GM23338 (cell line): ENCODE data around the gene PPP1R13L. TPM values are rescaled to one million over a fixed set of nuclear protein-coding genes. Genes with fewer than 3 reads are reported as not detected.
A peak's percentile ranks its signal among the peaks of the same experiment; 100 is the strongest.

Experiments used
- ATAC-seq: fragments of 200-7000 bp; cut with Tn5 transposase; 3 replicates; pipeline ENCODE4 v1.9.1; 2020
- DNase-seq: peaks from one replicate; pipeline ENCODE4 v3.0.0-alpha.2; 2015; ENCODE audit warnings: low spot score
- H2AFZ ChIP-seq: fragments of 200-600 bp; sonication (generic); 2 replicates; pipeline ENCODE4 v1.8.0; 2016; ENCODE audit warnings: antibody characterized with exemption, mild to moderate bottlenecking, moderate library complexity
- H3F3A ChIP-seq: fragments of 200-600 bp; sonication (generic); replicated peaks from 2 replicates; pipeline ENCODE4 v1.8.0; 2017; ENCODE audit warnings: antibody characterized with exemption, mixed run types, low read depth
- H3K27ac ChIP-seq: fragments of 200-600 bp; sonication (generic); 2 replicates; pipeline ENCODE4 v1.6.1; 2016; ENCODE audit warnings: low read depth
- H3K27me3 ChIP-seq: fragments of 200-600 bp; sonication (generic); 2 replicates; pipeline ENCODE4 v1.8.0; 2016; ENCODE audit warnings: mild to moderate bottlenecking, mixed run types, moderate library complexity; ENCODE audit not compliant: insufficient read depth
- H3K36me3 ChIP-seq: fragments of 200-600 bp; sonication (generic); 2 replicates; pipeline ENCODE4 v1.8.0; 2016; ENCODE audit warnings: mild to moderate bottlenecking; ENCODE audit not compliant: insufficient read depth
- H3K4me1 ChIP-seq: fragments of 200-600 bp; sonication (generic); 2 replicates; pipeline ENCODE4 v1.8.0; 2016; ENCODE audit warnings: mild to moderate bottlenecking, moderate library complexity; ENCODE audit not compliant: insufficient read depth
- H3K4me2 ChIP-seq: fragments of 200-600 bp; sonication (generic); 2 replicates; pipeline ENCODE4 v1.7.1; 2017; ENCODE audit warnings: mixed run types
- H3K4me3 ChIP-seq: fragments of 200-600 bp; sonication (generic); 2 replicates; pipeline ENCODE4 v1.6.1; 2016; ENCODE audit warnings: mixed run types
- H3K79me2 ChIP-seq: fragments of 200-600 bp; sonication (generic); replicated peaks from 2 replicates; pipeline ENCODE4 v1.8.0; 2017; ENCODE audit warnings: mild to moderate bottlenecking; ENCODE audit not compliant: insufficient read depth
- H3K9me2 ChIP-seq: fragments of 200-600 bp; sonication (generic); 2 replicates; pipeline ENCODE4 v1.8.0; 2017; ENCODE audit not compliant: insufficient read depth
- H4K20me1 ChIP-seq: fragments of 200-600 bp; sonication (generic); replicated peaks from 2 replicates; pipeline ENCODE4 v1.8.0; 2017; ENCODE audit warnings: mild to moderate bottlenecking; ENCODE audit not compliant: insufficient read depth
- H3K27ac Mint-ChIP-seq: 2 replicates; pipeline ENCODE4 v1.8.0; 2020; ENCODE audit warnings: inconsistent platforms, mild to moderate bottlenecking, moderate library complexity, mixed read lengths
- H3K27me3 Mint-ChIP-seq: 3 replicates; pipeline ENCODE4 v1.8.0; 2022; ENCODE audit warnings: low read depth, mild to moderate bottlenecking, moderate library complexity, mixed read lengths, inconsistent platforms; ENCODE audit not compliant: insufficient read depth, poor library complexity
- H3K36me3 Mint-ChIP-seq: 3 replicates; pipeline ENCODE4 v1.8.0; 2021; ENCODE audit warnings: low read depth, mild to moderate bottlenecking, inconsistent platforms, moderate library complexity, mixed read lengths
- H3K4me1 Mint-ChIP-seq: 3 replicates; pipeline ENCODE4 v1.8.0; 2020; ENCODE audit warnings: mild to moderate bottlenecking, inconsistent platforms, mixed read lengths
- H3K4me3 Mint-ChIP-seq: 3 replicates; pipeline ENCODE4 v1.8.0; 2021; ENCODE audit warnings: moderate library complexity, mild to moderate bottlenecking, inconsistent platforms, mixed read lengths
- H3K9me3 Mint-ChIP-seq: 3 replicates; pipeline ENCODE4 v1.8.0; 2020; ENCODE audit warnings: moderate library complexity, mild to moderate bottlenecking, inconsistent platforms, mixed read lengths
- CREB1 ChIP-seq: fragments of 250-450 bp; sonication (Bioruptor Pico); IDR thresholded peaks from 2 replicates; pipeline ENCODE4 v1.5.0; 2020; ENCODE audit warnings: low read depth, mild to moderate bottlenecking, moderate library complexity
- EZH2 ChIP-seq: fragments of 200-600 bp; sonication (generic); IDR thresholded peaks from one replicate; pipeline ENCODE4 v1.8.0; 2017; ENCODE audit warnings: antibody characterized with exemption, mild to moderate bottlenecking, low read depth; ENCODE audit not compliant: unreplicated experiment
- EZH2phosphoT487 ChIP-seq: fragments of 200-600 bp; sonication (generic); IDR thresholded peaks from one replicate; pipeline ENCODE4 v1.8.1; 2018; ENCODE audit warnings: antibody characterized with exemption; ENCODE audit not compliant: unreplicated experiment
- JUNB ChIP-seq: IDR thresholded peaks from one replicate; pipeline ENCODE4 v1.6.1; 2016; ENCODE audit warnings: antibody characterized with exemption; ENCODE audit not compliant: unreplicated experiment
- NANOG ChIP-seq: IDR thresholded peaks from 2 replicates; pipeline ENCODE4 v1.6.1; 2016; ENCODE audit warnings: antibody characterized with exemption, borderline replicate concordance
- POLR2AphosphoS5 ChIP-seq: IDR thresholded peaks from 2 replicates; pipeline ENCODE4 v1.6.1; 2016; ENCODE audit warnings: antibody characterized with exemption, low read depth
- STAT1 ChIP-seq: IDR thresholded peaks from one replicate; pipeline ENCODE4 v1.6.1; 2016; ENCODE audit warnings: antibody characterized with exemption; ENCODE audit not compliant: unreplicated experiment
- ZNF114 ChIP-seq: fragments of 250-450 bp; sonication (Bioruptor Pico); IDR thresholded peaks from 2 replicates; pipeline ENCODE4 v1.5.0; 2020; ENCODE audit warnings: mild to moderate bottlenecking, moderate library complexity
- ZNF331 ChIP-seq: fragments of 250-450 bp; sonication (Bioruptor Pico); IDR thresholded peaks from 2 replicates; pipeline ENCODE4 v1.5.0; 2020; ENCODE audit warnings: low read depth, mild to moderate bottlenecking, moderate library complexity
- polyA plus RNA-seq: library from polyadenylated mRNA; unstranded; fragments of >200 nt; fragmentation: Nextera tagmentation; extraction: Ambion mirVana; gene quantifications from 2 replicates; pipeline ENCODE4 v1.2.1, GENCODE V29; 2016
- total RNA-seq: library from RNA; depleted of rRNA; stranded (reverse); fragments of >200 nt; shearing (Covaris generic); gene quantifications from 2 replicates; pipeline ENCODE4 v1.2.3, GENCODE V29; 2014
- TF ChIP-seq, protein P1 (sequence below): IDR thresholded peaks from 2 replicates; pipeline ENCODE4 v1.6.1; 2016; ENCODE audit warnings: antibody characterized with exemption
- TF ChIP-seq, protein P2 (sequence below): fragments of 250-450 bp; sonication (Bioruptor Pico); IDR thresholded peaks from 2 replicates; pipeline ENCODE4 v1.5.0; 2020; ENCODE audit warnings: mild to moderate bottlenecking, moderate library complexity
- TF ChIP-seq, protein P3 (sequence below), 2 experiments: fragments of 200-600 bp in 1 of 2; sonication (generic) in 1 of 2; conservative IDR thresholded peaks; 2 replicates each; pipeline versions ENCODE4 v1.5.1 to v1.6.1; 2016 to 2017; ENCODE audit warnings: antibody characterized with exemption in 2 of 2, low read depth in 2 of 2, mild to moderate bottlenecking in 2 of 2, moderate library complexity in 1 of 2
- TF ChIP-seq, protein P4 (sequence below): IDR thresholded peaks from one replicate; pipeline ENCODE4 v1.6.1; 2018; ENCODE audit warnings: antibody characterized with exemption; ENCODE audit not compliant: unreplicated experiment

Gene PPP1R13L
- total and polyA plus RNA-seq, 2 experiments from 2014 or later = 9.6 to 15.5 TPM

DNA sequence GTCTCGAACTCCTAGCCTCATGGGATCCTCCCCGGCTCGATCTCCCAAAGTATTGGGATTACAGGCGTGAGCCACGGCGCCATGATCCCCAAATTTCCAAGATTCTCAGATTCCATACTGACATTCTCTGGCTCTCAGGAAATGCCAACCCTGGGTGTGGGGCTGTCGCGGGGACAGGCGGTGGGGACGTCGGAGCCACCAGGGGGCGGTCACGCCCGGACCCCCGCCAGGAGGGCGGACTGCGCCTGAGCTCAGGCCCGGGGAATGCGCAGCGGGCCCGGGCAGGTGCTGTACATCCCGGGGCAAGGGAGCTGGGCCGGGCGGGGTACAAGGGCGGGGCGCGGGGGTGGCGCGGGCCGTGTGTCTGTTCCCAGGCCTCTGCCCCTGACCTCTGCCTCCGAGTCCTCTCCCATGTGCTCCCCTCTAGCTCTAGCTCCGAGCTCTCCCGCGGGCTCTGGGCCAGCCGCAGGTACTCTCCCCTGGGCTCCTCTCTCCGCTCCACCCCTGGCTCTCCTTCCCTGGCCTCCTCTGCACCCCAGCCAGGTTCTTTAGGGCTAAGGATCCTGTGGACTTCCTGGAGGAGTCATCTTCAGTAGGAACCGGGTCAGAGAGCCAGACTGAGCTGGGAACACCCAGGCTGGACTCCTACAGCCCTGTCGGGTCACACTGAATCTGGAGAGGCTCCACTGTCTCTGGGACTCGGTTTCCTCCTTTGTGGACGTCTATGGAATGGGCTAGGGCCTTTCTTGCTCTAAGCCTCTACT, 2.4 kb downstream of the PPP1R13L start:
- Histone ChIP-seq H3K4me3 (peak overlapping the region; percentile 46), H3K4me1 (peaks cover 26% of the 10 kb centered on the region), H3F3A (peaks cover 22% of the 10 kb centered on the region; the same call in 1 of the 2 replicates), H3K27ac (0 out of 2 replicates have a peak overlapping the region, but pooled peaks have one; percentile 26), H2AFZ (0 out of 2 replicates have a peak overlapping the region, but pooled peaks have one; percentile 23), H4K20me1 (peaks cover 22% of the 10 kb centered on the region), H3K79me2 (peaks cover 7% of the 10 kb centered on the region), H3K27me3 (peaks cover 46% of the 10 kb centered on the region), H3K9me2 (no peaks in the 10 kb centered on the region), H3K4me2 (peak overlapping the region; percentile 99), H3K36me3 (no peaks in the 10 kb centered on the region)
- H3K36me3 Mint-ChIP-seq = peaks cover 2% of the 10 kb centered on the region; the same call in 1 of the 3 replicates
- H3K27ac Mint-ChIP-seq = no peak overlapping the region
- TF ChIP-seq POLR2AphosphoS5 (no peak), ZNF331 (CRISPR knock-in tag) (no peak), EZH2 (no peak), ZNF114 (CRISPR knock-in tag) (no peak), EZH2phosphoT487 (no peak), CREB1 (CRISPR knock-in tag) (0 out of 2 replicates have a peak, but pooled peaks have one; percentile 15), JUNB (no peak), STAT1 (no peak), NANOG (no peak)
- TF ChIP-seq, protein P1, sequence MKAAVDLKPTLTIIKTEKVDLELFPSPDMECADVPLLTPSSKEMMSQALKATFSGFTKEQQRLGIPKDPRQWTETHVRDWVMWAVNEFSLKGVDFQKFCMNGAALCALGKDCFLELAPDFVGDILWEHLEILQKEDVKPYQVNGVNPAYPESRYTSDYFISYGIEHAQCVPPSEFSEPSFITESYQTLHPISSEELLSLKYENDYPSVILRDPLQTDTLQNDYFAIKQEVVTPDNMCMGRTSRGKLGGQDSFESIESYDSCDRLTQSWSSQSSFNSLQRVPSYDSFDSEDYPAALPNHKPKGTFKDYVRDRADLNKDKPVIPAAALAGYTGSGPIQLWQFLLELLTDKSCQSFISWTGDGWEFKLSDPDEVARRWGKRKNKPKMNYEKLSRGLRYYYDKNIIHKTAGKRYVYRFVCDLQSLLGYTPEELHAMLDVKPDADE = no peak
- TF ChIP-seq, protein P2, sequence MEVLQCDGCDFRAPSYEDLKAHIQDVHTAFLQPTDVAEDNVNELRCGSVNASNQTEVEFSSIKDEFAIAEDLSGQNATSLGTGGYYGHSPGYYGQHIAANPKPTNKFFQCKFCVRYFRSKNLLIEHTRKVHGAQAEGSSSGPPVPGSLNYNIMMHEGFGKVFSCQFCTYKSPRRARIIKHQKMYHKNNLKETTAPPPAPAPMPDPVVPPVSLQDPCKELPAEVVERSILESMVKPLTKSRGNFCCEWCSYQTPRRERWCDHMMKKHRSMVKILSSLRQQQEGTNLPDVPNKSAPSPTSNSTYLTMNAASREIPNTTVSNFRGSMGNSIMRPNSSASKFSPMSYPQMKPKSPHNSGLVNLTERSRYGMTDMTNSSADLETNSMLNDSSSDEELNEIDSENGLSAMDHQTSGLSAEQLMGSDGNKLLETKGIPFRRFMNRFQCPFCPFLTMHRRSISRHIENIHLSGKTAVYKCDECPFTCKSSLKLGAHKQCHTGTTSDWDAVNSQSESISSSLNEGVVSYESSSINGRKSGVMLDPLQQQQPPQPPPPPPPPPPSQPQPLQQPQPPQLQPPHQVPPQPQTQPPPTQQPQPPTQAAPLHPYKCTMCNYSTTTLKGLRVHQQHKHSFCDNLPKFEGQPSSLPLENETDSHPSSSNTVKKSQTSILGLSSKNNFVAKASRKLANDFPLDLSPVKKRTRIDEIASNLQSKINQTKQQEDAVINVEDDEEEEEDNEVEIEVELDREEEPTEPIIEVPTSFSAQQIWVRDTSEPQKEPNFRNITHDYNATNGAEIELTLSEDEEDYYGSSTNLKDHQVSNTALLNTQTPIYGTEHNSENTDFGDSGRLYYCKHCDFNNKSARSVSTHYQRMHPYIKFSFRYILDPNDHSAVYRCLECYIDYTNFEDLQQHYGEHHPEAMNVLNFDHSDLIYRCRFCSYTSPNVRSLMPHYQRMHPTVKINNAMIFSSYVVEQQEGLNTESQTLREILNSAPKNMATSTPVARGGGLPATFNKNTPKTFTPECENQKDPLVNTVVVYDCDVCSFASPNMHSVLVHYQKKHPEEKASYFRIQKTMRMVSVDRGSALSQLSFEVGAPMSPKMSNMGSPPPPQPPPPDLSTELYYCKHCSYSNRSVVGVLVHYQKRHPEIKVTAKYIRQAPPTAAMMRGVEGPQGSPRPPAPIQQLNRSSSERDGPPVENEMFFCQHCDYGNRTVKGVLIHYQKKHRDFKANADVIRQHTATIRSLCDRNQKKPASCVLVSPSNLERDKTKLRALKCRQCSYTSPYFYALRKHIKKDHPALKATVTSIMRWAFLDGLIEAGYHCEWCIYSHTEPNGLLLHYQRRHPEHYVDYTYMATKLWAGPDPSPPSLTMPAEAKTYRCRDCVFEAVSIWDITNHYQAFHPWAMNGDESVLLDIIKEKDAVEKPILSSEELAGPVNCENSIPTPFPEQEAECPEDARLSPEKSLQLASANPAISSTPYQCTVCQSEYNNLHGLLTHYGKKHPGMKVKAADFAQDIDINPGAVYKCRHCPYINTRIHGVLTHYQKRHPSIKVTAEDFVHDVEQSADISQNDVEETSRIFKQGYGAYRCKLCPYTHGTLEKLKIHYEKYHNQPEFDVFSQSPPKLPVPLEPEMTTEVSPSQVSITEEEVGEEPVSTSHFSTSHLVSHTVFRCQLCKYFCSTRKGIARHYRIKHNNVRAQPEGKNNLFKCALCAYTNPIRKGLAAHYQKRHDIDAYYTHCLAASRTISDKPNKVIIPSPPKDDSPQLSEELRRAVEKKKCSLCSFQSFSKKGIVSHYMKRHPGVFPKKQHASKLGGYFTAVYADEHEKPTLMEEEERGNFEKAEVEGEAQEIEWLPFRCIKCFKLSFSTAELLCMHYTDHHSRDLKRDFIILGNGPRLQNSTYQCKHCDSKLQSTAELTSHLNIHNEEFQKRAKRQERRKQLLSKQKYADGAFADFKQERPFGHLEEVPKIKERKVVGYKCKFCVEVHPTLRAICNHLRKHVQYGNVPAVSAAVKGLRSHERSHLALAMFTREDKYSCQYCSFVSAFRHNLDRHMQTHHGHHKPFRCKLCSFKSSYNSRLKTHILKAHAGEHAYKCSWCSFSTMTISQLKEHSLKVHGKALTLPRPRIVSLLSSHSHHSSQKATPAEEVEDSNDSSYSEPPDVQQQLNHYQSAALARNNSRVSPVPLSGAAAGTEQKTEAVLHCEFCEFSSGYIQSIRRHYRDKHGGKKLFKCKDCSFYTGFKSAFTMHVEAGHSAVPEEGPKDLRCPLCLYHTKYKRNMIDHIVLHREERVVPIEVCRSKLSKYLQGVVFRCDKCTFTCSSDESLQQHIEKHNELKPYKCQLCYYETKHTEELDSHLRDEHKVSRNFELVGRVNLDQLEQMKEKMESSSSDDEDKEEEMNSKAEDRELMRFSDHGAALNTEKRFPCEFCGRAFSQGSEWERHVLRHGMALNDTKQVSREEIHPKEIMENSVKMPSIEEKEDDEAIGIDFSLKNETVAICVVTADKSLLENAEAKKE = no peak
- TF ChIP-seq, protein P3, sequence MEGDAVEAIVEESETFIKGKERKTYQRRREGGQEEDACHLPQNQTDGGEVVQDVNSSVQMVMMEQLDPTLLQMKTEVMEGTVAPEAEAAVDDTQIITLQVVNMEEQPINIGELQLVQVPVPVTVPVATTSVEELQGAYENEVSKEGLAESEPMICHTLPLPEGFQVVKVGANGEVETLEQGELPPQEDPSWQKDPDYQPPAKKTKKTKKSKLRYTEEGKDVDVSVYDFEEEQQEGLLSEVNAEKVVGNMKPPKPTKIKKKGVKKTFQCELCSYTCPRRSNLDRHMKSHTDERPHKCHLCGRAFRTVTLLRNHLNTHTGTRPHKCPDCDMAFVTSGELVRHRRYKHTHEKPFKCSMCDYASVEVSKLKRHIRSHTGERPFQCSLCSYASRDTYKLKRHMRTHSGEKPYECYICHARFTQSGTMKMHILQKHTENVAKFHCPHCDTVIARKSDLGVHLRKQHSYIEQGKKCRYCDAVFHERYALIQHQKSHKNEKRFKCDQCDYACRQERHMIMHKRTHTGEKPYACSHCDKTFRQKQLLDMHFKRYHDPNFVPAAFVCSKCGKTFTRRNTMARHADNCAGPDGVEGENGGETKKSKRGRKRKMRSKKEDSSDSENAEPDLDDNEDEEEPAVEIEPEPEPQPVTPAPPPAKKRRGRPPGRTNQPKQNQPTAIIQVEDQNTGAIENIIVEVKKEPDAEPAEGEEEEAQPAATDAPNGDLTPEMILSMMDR (conservative IDR thresholded peaks at IDR 0.05; ENCODE audit: low read depth in 2 of 2) = peak; percentile 73 to 76
- TF ChIP-seq, protein P4, sequence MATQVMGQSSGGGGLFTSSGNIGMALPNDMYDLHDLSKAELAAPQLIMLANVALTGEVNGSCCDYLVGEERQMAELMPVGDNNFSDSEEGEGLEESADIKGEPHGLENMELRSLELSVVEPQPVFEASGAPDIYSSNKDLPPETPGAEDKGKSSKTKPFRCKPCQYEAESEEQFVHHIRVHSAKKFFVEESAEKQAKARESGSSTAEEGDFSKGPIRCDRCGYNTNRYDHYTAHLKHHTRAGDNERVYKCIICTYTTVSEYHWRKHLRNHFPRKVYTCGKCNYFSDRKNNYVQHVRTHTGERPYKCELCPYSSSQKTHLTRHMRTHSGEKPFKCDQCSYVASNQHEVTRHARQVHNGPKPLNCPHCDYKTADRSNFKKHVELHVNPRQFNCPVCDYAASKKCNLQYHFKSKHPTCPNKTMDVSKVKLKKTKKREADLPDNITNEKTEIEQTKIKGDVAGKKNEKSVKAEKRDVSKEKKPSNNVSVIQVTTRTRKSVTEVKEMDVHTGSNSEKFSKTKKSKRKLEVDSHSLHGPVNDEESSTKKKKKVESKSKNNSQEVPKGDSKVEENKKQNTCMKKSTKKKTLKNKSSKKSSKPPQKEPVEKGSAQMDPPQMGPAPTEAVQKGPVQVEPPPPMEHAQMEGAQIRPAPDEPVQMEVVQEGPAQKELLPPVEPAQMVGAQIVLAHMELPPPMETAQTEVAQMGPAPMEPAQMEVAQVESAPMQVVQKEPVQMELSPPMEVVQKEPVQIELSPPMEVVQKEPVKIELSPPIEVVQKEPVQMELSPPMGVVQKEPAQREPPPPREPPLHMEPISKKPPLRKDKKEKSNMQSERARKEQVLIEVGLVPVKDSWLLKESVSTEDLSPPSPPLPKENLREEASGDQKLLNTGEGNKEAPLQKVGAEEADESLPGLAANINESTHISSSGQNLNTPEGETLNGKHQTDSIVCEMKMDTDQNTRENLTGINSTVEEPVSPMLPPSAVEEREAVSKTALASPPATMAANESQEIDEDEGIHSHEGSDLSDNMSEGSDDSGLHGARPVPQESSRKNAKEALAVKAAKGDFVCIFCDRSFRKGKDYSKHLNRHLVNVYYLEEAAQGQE = no peak
- peaks cover 46% of the 10 kb centered on the region for H3K27me3 Mint-ChIP-seq
- peak overlapping the region; percentile 97 for H3K4me3 Mint-ChIP-seq
- peaks cover under 1% of the 10 kb centered on the region; the same call in 1 of the 3 replicates for H3K9me3 Mint-ChIP-seq
- DNase-seq (peak; percentile 88), ATAC-seq (peak; percentile 12)
- peaks cover 24% of the 10 kb centered on the region for H3K4me1 Mint-ChIP-seq
